HepG2 (cell line): ENCODE data around the gene CAPN2.

ENCODE experiments used
- EZH2 ChIP-seq: conservative IDR thresholded peaks from 2 replicates; pipeline ENCODE4 v1.6.1; 2012; ENCODE audit warnings: mild to moderate bottlenecking, low read depth, low read length, moderate library complexity
- KDM1A ChIP-seq: IDR thresholded peaks from 2 replicates; pipeline ENCODE4 v1.6.1; 2016; ENCODE audit warnings: missing compliant biosample characterization
- MAFG ChIP-seq: sonication (generic); formaldehyde crosslinking; IDR thresholded peaks from 2 replicates; pipeline ENCODE4 v1.5.1; 2020; ENCODE audit warnings: mild to moderate bottlenecking, missing genetic modification reagents
- MBNL3 ChIP-seq: fragments of 250-450 bp; sonication (Bioruptor Pico); conservative IDR thresholded peaks from 2 replicates; pipeline ENCODE4 v1.8.0; 2022; ENCODE audit warnings: mild to moderate bottlenecking, inconsistent platforms
- POLR2A ChIP-seq, 2 experiments: IDR thresholded peaks; 2 replicates each; pipeline ENCODE4 v1.6.1; 2011; ENCODE audit warnings: low read depth in 2 of 2, low read length in 2 of 2, mild to moderate bottlenecking in 1 of 2, moderate library complexity in 1 of 2; ENCODE audit not compliant: insufficient read depth in 1 of 2
- YY1 ChIP-seq: IDR thresholded peaks from 2 replicates; pipeline ENCODE4 v1.6.1; 2011; ENCODE audit warnings: low read length, low read depth, moderate library complexity, mild to moderate bottlenecking; ENCODE audit not compliant: insufficient read depth, insufficient replicate concordance
- ZNF354B ChIP-seq: sonication (generic); formaldehyde crosslinking; IDR thresholded peaks from 2 replicates; pipeline ENCODE4 v1.8.0; 2022; ENCODE audit warnings: mild to moderate bottlenecking, missing genetic modification reagents
- ZNF776 ChIP-seq: sonication (generic); formaldehyde crosslinking; IDR thresholded peaks from 2 replicates; pipeline ENCODE4 v1.4.0; 2020; ENCODE audit warnings: mild to moderate bottlenecking, missing genetic modification reagents
- TF ChIP-seq, protein P1 (sequence below): sonication (generic); formaldehyde crosslinking; IDR thresholded peaks from 2 replicates; pipeline ENCODE4 v1.5.0; 2020; ENCODE audit warnings: mild to moderate bottlenecking, missing genetic modification reagents, moderate library complexity
- TF ChIP-seq, protein P2 (sequence below): sonication (generic); formaldehyde crosslinking; conservative IDR thresholded peaks from 2 replicates; pipeline ENCODE4 v1.8.0; 2022; ENCODE audit warnings: missing genetic modification reagents
- TF ChIP-seq, protein P3 (sequence below), 2 experiments: sonication (generic) in 1 of 2; formaldehyde crosslinking in 1 of 2; IDR thresholded peaks; 2 replicates each; pipeline versions ENCODE4 v1.4.0 to v1.6.1; 2018 to 2020; ENCODE audit warnings: missing genetic modification reagents in 2 of 2, borderline replicate concordance in 1 of 2, low read depth in 1 of 2, mild to moderate bottlenecking in 1 of 2, missing biosample characterization in 1 of 2

GRCh38 chr1:223774134-223774814 is 61.9 kb downstream of the CAPN2 start:
- TF ChIP-seq, protein P1, sequence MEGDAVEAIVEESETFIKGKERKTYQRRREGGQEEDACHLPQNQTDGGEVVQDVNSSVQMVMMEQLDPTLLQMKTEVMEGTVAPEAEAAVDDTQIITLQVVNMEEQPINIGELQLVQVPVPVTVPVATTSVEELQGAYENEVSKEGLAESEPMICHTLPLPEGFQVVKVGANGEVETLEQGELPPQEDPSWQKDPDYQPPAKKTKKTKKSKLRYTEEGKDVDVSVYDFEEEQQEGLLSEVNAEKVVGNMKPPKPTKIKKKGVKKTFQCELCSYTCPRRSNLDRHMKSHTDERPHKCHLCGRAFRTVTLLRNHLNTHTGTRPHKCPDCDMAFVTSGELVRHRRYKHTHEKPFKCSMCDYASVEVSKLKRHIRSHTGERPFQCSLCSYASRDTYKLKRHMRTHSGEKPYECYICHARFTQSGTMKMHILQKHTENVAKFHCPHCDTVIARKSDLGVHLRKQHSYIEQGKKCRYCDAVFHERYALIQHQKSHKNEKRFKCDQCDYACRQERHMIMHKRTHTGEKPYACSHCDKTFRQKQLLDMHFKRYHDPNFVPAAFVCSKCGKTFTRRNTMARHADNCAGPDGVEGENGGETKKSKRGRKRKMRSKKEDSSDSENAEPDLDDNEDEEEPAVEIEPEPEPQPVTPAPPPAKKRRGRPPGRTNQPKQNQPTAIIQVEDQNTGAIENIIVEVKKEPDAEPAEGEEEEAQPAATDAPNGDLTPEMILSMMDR (CRISPR knock-in tag), result no peak
- TF ChIP-seq POLR2A (IDR thresholded peaks at IDR 0.05; ENCODE audit: insufficient read depth in 1 of 2, low read depth in 2 of 2, low read length in 2 of 2) (no peak), KDM1A (CRISPR knock-in tag) (no peak), ZNF354B (CRISPR knock-in tag) (no peak), YY1 (no peak), EZH2 (no peak), ZNF776 (CRISPR knock-in tag) (no peak), MBNL3 (CRISPR knock-in tag) (no peak), MAFG (CRISPR knock-in tag) (no peak)
- TF ChIP-seq, protein P2, sequence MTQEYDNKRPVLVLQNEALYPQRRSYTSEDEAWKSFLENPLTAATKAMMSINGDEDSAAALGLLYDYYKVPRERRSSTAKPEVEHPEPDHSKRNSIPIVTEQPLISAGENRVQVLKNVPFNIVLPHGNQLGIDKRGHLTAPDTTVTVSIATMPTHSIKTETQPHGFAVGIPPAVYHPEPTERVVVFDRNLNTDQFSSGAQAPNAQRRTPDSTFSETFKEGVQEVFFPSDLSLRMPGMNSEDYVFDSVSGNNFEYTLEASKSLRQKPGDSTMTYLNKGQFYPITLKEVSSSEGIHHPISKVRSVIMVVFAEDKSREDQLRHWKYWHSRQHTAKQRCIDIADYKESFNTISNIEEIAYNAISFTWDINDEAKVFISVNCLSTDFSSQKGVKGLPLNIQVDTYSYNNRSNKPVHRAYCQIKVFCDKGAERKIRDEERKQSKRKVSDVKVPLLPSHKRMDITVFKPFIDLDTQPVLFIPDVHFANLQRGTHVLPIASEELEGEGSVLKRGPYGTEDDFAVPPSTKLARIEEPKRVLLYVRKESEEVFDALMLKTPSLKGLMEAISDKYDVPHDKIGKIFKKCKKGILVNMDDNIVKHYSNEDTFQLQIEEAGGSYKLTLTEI (CRISPR knock-in tag), result no peak
- TF ChIP-seq, protein P3, sequence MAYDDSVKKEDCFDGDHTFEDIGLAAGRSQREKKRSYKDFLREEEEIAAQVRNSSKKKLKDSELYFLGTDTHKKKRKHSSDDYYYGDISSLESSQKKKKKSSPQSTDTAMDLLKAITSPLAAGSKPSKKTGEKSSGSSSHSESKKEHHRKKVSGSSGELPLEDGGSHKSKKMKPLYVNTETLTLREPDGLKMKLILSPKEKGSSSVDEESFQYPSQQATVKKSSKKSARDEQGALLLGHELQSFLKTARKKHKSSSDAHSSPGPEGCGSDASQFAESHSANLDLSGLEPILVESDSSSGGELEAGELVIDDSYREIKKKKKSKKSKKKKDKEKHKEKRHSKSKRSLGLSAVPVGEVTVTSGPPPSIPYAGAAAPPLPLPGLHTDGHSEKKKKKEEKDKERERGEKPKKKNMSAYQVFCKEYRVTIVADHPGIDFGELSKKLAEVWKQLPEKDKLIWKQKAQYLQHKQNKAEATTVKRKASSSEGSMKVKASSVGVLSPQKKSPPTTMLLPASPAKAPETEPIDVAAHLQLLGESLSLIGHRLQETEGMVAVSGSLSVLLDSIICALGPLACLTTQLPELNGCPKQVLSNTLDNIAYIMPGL (CRISPR knock-in tag; IDR thresholded peaks at IDR 0.05; ENCODE audit: borderline replicate concordance in 1 of 2, low read depth in 1 of 2), result no peak
